Endothelial cell of umbilical vein (primary cell): ENCODE measurements around the gene MAGI1. TPM values are rescaled to one million over a fixed set of nuclear protein-coding genes. Genes with fewer than 3 reads are reported as not detected.
A peak's percentile ranks its signal among the peaks of the same experiment; 100 is the strongest.

Experiments used
- BruUV-seq: library from RNA; stranded (reverse); fragments of 400-500 nt; replicated peaks from 2 replicates; lab custom pipeline; 2021; lab: Mats Ljungman, UMichigan
- CTCF ChIA-PET: fragments of 300-600, 350-600 bp; sonication (Branson Sonifier 250); formaldehyde crosslinking; loops from one replicate; lab custom pipeline; 2021; ENCODE audit warnings: antibody characterized with exemption, inconsistent platforms; lab: Charles Lee
- POLR2A ChIA-PET: fragments of 300-600, 350-600 bp; sonication (Branson Sonifier 250); formaldehyde crosslinking; loops from one replicate; lab custom pipeline; 2021; ENCODE audit warnings: antibody characterized with exemption, inconsistent platforms; lab: Charles Lee
- DNase-seq: peaks from one replicate; pipeline ENCODE4 v3.0.0-alpha.2; 2011; ENCODE audit warnings: low read depth, low spot score
- FAIRE-seq: peaks from 2 replicates; lab custom pipeline; 2011; peaks lifted over from hg19 to GRCh38; lab: Jason Lieb, UNC
- H2AFZ ChIP-seq: 2 replicates; pipeline ENCODE4 v1.6.0; 2012; ENCODE audit warnings: low read depth, low read length, control low read depth, inconsistent platforms
- H3K27ac ChIP-seq: 2 replicates; pipeline ENCODE4 v1.5.1; 2011; ENCODE audit warnings: low read depth, mild to moderate bottlenecking, control low read depth, low read length, moderate library complexity; ENCODE audit not compliant: insufficient read depth
- H3K27me3 ChIP-seq, 2 experiments: 2 replicates each; pipeline versions ENCODE4 v1.6.0 to v1.6.1; 2011; ENCODE audit warnings: low read length in 2 of 2, mixed read lengths in 1 of 2; ENCODE audit not compliant: control insufficient read depth in 2 of 2, insufficient read depth in 2 of 2
- H3K36me3 ChIP-seq, 2 experiments: 2 replicates in 1 of 2; 3 replicates in 1 of 2; pipeline ENCODE4 v1.5.1; 2011; ENCODE audit warnings: low read length in 2 of 2, mild to moderate bottlenecking in 1 of 2, moderate library complexity in 1 of 2; ENCODE audit not compliant: control insufficient read depth in 2 of 2, insufficient read depth in 2 of 2; ENCODE audit errors: extremely low read depth in 1 of 2
- H3K4me1 ChIP-seq: 3 replicates; pipeline ENCODE4 v1.5.1; 2011; ENCODE audit warnings: mild to moderate bottlenecking, low read length; ENCODE audit not compliant: control insufficient read depth, insufficient read depth; ENCODE audit errors: extremely low read depth
- H3K4me2 ChIP-seq: 2 replicates; pipeline ENCODE4 v1.6.1; 2011; ENCODE audit warnings: low read length, control low read depth, mixed read lengths; ENCODE audit not compliant: insufficient read depth
- H3K4me3 ChIP-seq, 3 experiments: fragments of 200-600 bp in 1 of 3; sonication (generic), shearing (Covaris generic) in 1 of 3; replicated peaks in 1 of 3; 2 replicates each; pipeline ENCODE4 v1.5.1; 2011 to 2016; ENCODE audit warnings: control low read depth in 3 of 3, low read length in 3 of 3, mild to moderate bottlenecking in 2 of 3, inconsistent platforms in 1 of 3, low read depth in 1 of 3, moderate library complexity in 1 of 3; ENCODE audit not compliant: insufficient read depth in 1 of 3
- H3K79me2 ChIP-seq: 2 replicates; pipeline ENCODE4 v1.6.0; 2012; ENCODE audit warnings: low read length, inconsistent platforms; ENCODE audit not compliant: control insufficient read depth, insufficient read depth
- H3K9ac ChIP-seq: replicated peaks from 2 replicates; pipeline ENCODE3; 2011; ENCODE audit warnings: low read length, control low read depth; ENCODE audit not compliant: insufficient read depth; ENCODE audit errors: extremely low read depth
- H3K9me1 ChIP-seq: replicated peaks from 3 replicates; pipeline ENCODE4 v1.6.0; 2011; ENCODE audit warnings: mild to moderate bottlenecking, low read length; ENCODE audit not compliant: control insufficient read depth, insufficient read depth; ENCODE audit errors: extremely low read depth
- H3K9me3 ChIP-seq: replicated peaks from 2 replicates; pipeline ENCODE4 v1.5.1; 2012; ENCODE audit warnings: low read length, inconsistent platforms; ENCODE audit not compliant: control insufficient read depth, insufficient read depth
- H4K20me1 ChIP-seq: replicated peaks from 2 replicates; pipeline ENCODE3; 2011; ENCODE audit warnings: mild to moderate bottlenecking, low read length; ENCODE audit not compliant: control insufficient read depth, insufficient read depth; ENCODE audit errors: extremely low read depth
- CTCF ChIP-seq, 2 donors: IDR thresholded peaks; 1 replicate in 1 of 2; 2 replicates in 1 of 2; pipeline ENCODE4 v1.5.1; 2011; ENCODE audit warnings: low read length in 2 of 2, mild to moderate bottlenecking in 2 of 2, moderate library complexity in 2 of 2, control low read depth in 1 of 2, inconsistent platforms in 1 of 2, low read depth in 1 of 2; ENCODE audit not compliant: insufficient read depth in 1 of 2; ENCODE audit errors: extremely low read depth in 1 of 2
- EZH2 ChIP-seq: IDR thresholded peaks from 2 replicates; pipeline ENCODE4 v1.6.1; 2012; ENCODE audit warnings: borderline replicate concordance, low read depth, mild to moderate bottlenecking, moderate library complexity, low read length, inconsistent platforms; ENCODE audit not compliant: severe bottlenecking
- GATA2 ChIP-seq: IDR thresholded peaks from 2 replicates; pipeline ENCODE4 v1.7.0; 2011; ENCODE audit warnings: low read depth, mild to moderate bottlenecking, moderate library complexity, mixed read lengths, low read length; ENCODE audit not compliant: insufficient read length, insufficient read depth
- JUN ChIP-seq: IDR thresholded peaks from 2 replicates; pipeline ENCODE4 v1.6.1; 2011; ENCODE audit warnings: borderline replicate concordance, low read depth; ENCODE audit not compliant: insufficient read length, insufficient read depth
- POLR2A ChIP-seq: IDR thresholded peaks from 2 replicates; pipeline ENCODE4 v1.6.1; 2012; ENCODE audit warnings: low read depth, mild to moderate bottlenecking, control low read depth, low read length
- POLR2AphosphoS5 ChIP-seq: IDR thresholded peaks from 2 replicates; pipeline ENCODE4 v1.6.1; 2012; ENCODE audit warnings: low read depth, mild to moderate bottlenecking, control low read depth, low read length, moderate library complexity; ENCODE audit not compliant: insufficient read depth
- dilution Hi-C: fragments of 300-500 bp; cut with MboI; formaldehyde crosslinking; loops from one replicate; pipeline ENCODE4 v1.15.0; 2019; ENCODE audit warnings: low sequenced_read_pairs; ENCODE audit not compliant: extremely low pct_ligation_motif_present
- intact Hi-C: fragments of 100-400 bp; cut with micrococcal nuclease; formaldehyde crosslinking; loops from one replicate; pipeline ENCODE4 v1.10.0; 2022
- polyA plus RNA-seq, 4 experiments: library from polyadenylated mRNA; depleted of rRNA in 3 of 4; stranded (reverse) in 3 of 4; unstranded in 1 of 4; fragments of >200 nt; gene quantifications; 2 replicates each; pipeline versions ENCODE4 v1.2.1 to v1.2.3, GENCODE V29; 2011 to 2012; ENCODE audit warnings: missing spikeins in 1 of 4
- total RNA-seq: library from RNA; stranded (reverse); gene quantifications from 2 replicates; pipeline ENCODE4 v1.2.3, GENCODE V29; 2021

Gene MAGI1
- total and polyA plus RNA-seq, 2 donors (not counting 3 experiments of a cell fraction or from before 2014, with no cell fraction given), result 10.1 to 47.9 TPM

GRCh38 chr3:65443739-65444446 is 594.8 kb downstream of the MAGI1 start:
- Histone ChIP-seq H3K79me2 (no peaks in the 10 kb centered on the region), H3K27ac (no peak overlapping the region), H3K9me1 (no peaks in the 10 kb centered on the region), H3K4me3 (no peak overlapping the region), H3K27me3 (no peaks in the 10 kb centered on the region), H2AFZ (no peak overlapping the region), H3K9me3 (no peaks in the 10 kb centered on the region), H3K36me3 (no peaks in the 10 kb centered on the region), H3K4me1 (no peaks in the 10 kb centered on the region), H4K20me1 (no peaks in the 10 kb centered on the region), H3K4me2 (no peak overlapping the region), H3K9ac (no peak overlapping the region)
- TF ChIP-seq POLR2A (no peak), GATA2 (no peak), CTCF (IDR thresholded peaks at IDR 0.05; ENCODE audit: extremely low read depth in 1 of 2, insufficient read depth in 1 of 2, low read depth in 1 of 2, low read length in 2 of 2) (no peak), EZH2 (no peak), JUN (peak; percentile 5), POLR2AphosphoS5 (no peak)
- CTCF ChIA-PET, result interaction anchor here (0.9 kb wide), 1 partner anchor 288 kb away, joined by 3 read pairs; no protein-coding TSS in a partner anchor
- no TSS peak for BruUV-seq
- FAIRE-seq (no peak), DNase-seq (no peak)
- dilution Hi-C loops (no loop called here), intact Hi-C loops (no loop called here)
- POLR2A ChIA-PET, result no interaction called here
